Esophagus muscularis mucosa (tissue), 4 donors: ENCODE data around the gene EDEM1. TPM values are rescaled to one million over a fixed set of nuclear protein-coding genes. Genes with fewer than 3 reads are reported as not detected.

Source experiments
- DNase-seq: peaks from one replicate; pipeline ENCODE4 v3.0.0-alpha.2; 2017; ENCODE audit errors: extremely low spot score
- H3K27ac ChIP-seq, 4 donors: fragments of 200-600 bp; sonication (generic); replicated peaks in 1 of 4; 1 replicate in 3 of 4; 2 replicates in 1 of 4; pipeline ENCODE4 v1.5.1; 2016 to 2019; ENCODE audit warnings: mild to moderate bottlenecking in 1 of 4
- H3K27me3 ChIP-seq, 4 donors: fragments of 200-600 bp; sonication (generic); one replicate each; pipeline versions ENCODE4 v1.5.1 to v1.6.0; 2016 to 2019
- H3K36me3 ChIP-seq, 4 donors: fragments of 200-600 bp; sonication (generic); one replicate each; pipeline ENCODE4 v1.5.1; 2016 to 2019
- H3K4me1 ChIP-seq, 4 donors: fragments of 200-600 bp; sonication (generic); one replicate each; pipeline ENCODE4 v1.5.1; 2016 to 2019
- H3K4me3 ChIP-seq, 4 donors: fragments of 200-600 bp; sonication (generic); 1 replicate in 2 of 4; 2 replicates in 2 of 4; pipeline ENCODE4 v1.5.1; 2016 to 2019; ENCODE audit warnings: mild to moderate bottlenecking in 4 of 4, moderate library complexity in 1 of 4
- H3K9me3 ChIP-seq, 4 donors: fragments of 200-600 bp; sonication (generic); 1 replicate in 3 of 4; 2 replicates in 1 of 4; pipeline ENCODE4 v1.5.1; 2016 to 2019
- EP300 ChIP-seq: sonication (generic); formaldehyde crosslinking; IDR thresholded peaks from one replicate; pipeline ENCODE4 v1.6.1; 2017; ENCODE audit warnings: antibody characterized with exemption
- POLR2A ChIP-seq: fragments of 450-650 bp; IDR thresholded peaks from one replicate; pipeline ENCODE4 v1.6.1; 2017; ENCODE audit warnings: antibody characterized with exemption, moderate library complexity, mild to moderate bottlenecking, low read depth
- POLR2AphosphoS5 ChIP-seq, 2 donors: sonication (generic); formaldehyde crosslinking; IDR thresholded peaks; one replicate each; pipeline ENCODE4 v1.6.1; 2017; ENCODE audit warnings: antibody characterized with exemption in 2 of 2
- WGBS: methylation state at CpG from one replicate; pipeline ENCODE4 v1.1.5; 2018; 5-methylcytosine and 5-hydroxymethylcytosine counted together
- intact Hi-C: fragments of 100-400 bp; cut with DNase I; formaldehyde crosslinking; loops from one replicate; pipeline ENCODE4 v1.15.1; 2023
- total RNA-seq, 4 donors: library from RNA; depleted of rRNA; stranded (reverse); fragments of >200 nt; gene quantifications; one replicate each; pipeline versions ENCODE4 v1.1.0 to v1.2.1, GENCODE V29; 2016
- TF ChIP-seq, protein P1 (sequence below), 3 experiments: fragments of 200-600 bp in 2 of 3; fragments of 450-650 bp in 1 of 3; sonication (generic) in 2 of 3; IDR thresholded peaks; one replicate each; pipeline ENCODE4 v1.5.1; 2017 to 2019; ENCODE audit warnings: antibody characterized with exemption in 3 of 3, mild to moderate bottlenecking in 2 of 3, moderate library complexity in 1 of 3

EDEM1 gene
- total RNA-seq, 4 donors from 2014 or later: 16.6 to 23.3 (median 19.3) TPM

DNA sequence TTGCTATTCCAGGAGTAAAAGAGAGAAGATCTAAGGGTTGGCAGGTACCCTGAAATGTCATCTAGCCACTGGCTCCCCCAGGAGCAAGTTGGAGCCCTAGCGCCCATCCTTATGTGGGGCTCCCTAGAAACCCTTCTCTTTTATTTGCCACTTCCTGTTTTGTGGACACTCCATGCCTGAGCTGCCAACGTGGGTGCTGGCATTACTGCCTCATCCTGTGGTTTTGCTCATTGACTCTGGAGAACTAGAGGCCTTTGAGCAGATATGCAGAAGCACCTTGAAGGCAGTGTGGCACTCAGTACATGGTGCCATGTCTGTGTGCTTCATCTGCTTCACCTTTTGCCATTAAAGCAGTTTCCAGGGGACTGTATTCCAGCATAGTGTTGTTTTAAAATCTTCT is 8.1 kb downstream of the EDEM1 start:
- H3K4me3 ChIP-seq: no peak overlapping the region
- peaks cover 0 to 32% (median 14%) of the 10 kb centered on the region in 4 donors for H3K36me3 ChIP-seq
- 61% methylated on average over 2 of the region's 2 CpGs for WGBS
- H3K9me3 ChIP-seq: no peaks in the 10 kb centered on the region
- DNase-seq: no peak
- H3K27ac ChIP-seq: peak overlapping the region in 2 of 4 donors; percentile 22 to 29
- intact Hi-C loops: no loop called here
- no peaks in the 10 kb centered on the region for H3K27me3 ChIP-seq
- TF ChIP-seq POLR2A: no peak
- TF ChIP-seq EP300: no peak
- TF ChIP-seq, protein P1, sequence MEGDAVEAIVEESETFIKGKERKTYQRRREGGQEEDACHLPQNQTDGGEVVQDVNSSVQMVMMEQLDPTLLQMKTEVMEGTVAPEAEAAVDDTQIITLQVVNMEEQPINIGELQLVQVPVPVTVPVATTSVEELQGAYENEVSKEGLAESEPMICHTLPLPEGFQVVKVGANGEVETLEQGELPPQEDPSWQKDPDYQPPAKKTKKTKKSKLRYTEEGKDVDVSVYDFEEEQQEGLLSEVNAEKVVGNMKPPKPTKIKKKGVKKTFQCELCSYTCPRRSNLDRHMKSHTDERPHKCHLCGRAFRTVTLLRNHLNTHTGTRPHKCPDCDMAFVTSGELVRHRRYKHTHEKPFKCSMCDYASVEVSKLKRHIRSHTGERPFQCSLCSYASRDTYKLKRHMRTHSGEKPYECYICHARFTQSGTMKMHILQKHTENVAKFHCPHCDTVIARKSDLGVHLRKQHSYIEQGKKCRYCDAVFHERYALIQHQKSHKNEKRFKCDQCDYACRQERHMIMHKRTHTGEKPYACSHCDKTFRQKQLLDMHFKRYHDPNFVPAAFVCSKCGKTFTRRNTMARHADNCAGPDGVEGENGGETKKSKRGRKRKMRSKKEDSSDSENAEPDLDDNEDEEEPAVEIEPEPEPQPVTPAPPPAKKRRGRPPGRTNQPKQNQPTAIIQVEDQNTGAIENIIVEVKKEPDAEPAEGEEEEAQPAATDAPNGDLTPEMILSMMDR (IDR thresholded peaks at IDR 0.05): no peak
- TF ChIP-seq POLR2AphosphoS5 (IDR thresholded peaks at IDR 0.05): no peak
- H3K4me1 ChIP-seq: peaks cover 27 to 49% (median 38%) of the 10 kb centered on the region in 4 donors

DNA sequence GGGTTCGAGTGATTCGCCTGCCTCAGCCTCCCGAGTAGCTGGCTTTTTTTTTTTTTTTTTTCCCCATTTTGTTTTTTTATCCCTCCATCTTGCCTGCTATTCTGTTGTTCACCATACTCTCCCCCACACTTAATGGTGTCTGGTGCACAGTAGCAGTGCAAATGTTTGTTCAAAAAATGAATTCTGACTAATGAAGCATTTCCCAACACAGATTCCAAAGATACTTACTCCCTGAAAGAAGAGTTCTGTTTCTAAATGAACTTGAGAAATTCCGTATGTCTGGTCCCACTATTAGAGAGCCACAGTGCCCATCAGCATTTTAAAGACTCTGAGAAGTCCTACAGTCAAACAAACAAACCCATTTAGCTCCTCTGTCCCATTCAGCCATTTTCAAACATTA is 9.5 kb downstream of the EDEM1 start:
- peak overlapping the region in 1 of 4 donors; percentile 12 for H3K27ac ChIP-seq
- no peak for DNase-seq

DNA sequence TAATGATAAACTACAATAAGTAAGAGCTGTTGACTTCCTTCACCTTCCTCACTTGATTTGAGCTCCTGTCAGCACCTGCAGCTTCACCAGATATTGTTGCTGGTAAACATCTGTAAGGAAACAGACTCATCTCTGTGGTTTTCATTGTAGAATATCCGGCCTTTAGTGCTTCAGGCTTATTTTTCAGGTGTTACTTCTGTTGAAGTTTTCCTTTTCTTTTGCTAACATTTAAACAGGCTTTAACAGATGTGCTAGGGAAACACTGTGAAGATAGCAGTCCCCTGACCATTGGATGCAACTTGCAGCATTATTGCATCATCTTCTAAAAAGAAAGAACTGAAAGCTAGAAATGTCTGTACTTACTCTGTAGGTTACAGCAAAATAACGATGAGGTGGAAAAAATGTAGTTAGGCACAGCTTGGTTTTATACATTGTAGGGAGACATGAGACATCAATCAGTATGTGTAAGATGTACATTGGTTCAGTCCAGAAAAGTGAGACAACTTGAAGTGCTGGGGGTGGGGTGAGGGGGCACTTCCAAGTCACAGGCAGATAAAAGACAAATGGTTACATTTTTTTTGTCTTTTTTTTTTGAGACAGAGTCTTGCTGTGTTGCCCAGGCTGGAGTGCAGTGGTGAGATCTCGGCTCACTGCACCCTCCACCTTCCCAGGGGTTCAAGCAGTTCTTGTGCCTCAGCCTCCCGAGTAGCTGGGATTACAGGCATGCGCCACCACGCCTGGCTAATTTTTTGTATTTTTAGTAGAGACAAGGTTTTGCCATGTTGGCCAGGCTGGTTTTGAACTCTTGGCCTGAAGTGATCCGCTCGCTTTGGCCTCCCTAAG is 10.2 kb downstream of the EDEM1 start:
- Histone ChIP-seq H3K27me3 (no peaks in the 10 kb centered on the region), H3K4me1 (peaks cover 27 to 40% (median 30%) of the 10 kb centered on the region in 4 donors), H3K4me3 (no peak overlapping the region), H3K27ac (peak overlapping the region in 1 of 4 donors; percentile 12), H3K9me3 (no peaks in the 10 kb centered on the region), H3K36me3 (peaks cover 5 to 53% (median 31%) of the 10 kb centered on the region in 4 donors)
- DNase-seq: no peak
- TF ChIP-seq, protein P1 (IDR thresholded peaks at IDR 0.05): no peak
- no peak for TF ChIP-seq POLR2A
- TF ChIP-seq EP300: no peak
- TF ChIP-seq POLR2AphosphoS5 (IDR thresholded peaks at IDR 0.05): no peak
- 92% methylated on average over 8 of the region's 8 CpGs for WGBS
- intact Hi-C loops: no loop called here

More for the DNA sequence above, 9.5 kb downstream of the EDEM1 start:
- TF ChIP-seq, protein P1 (IDR thresholded peaks at IDR 0.05): no peak
- TF ChIP-seq POLR2A: no peak
- TF ChIP-seq EP300: no peak
- TF ChIP-seq POLR2AphosphoS5 (IDR thresholded peaks at IDR 0.05): no peak
- Histone ChIP-seq H3K4me3 (no peak overlapping the region), H3K27me3 (no peaks in the 10 kb centered on the region), H3K36me3 (peaks cover 0 to 46% (median 25%) of the 10 kb centered on the region in 4 donors), H3K9me3 (no peaks in the 10 kb centered on the region), H3K4me1 (peaks cover 27 to 47% (median 30%) of the 10 kb centered on the region in 4 donors)
- intact Hi-C loops: no loop called here
- WGBS: 79% methylated on average over 4 of the region's 4 CpGs

DNA sequence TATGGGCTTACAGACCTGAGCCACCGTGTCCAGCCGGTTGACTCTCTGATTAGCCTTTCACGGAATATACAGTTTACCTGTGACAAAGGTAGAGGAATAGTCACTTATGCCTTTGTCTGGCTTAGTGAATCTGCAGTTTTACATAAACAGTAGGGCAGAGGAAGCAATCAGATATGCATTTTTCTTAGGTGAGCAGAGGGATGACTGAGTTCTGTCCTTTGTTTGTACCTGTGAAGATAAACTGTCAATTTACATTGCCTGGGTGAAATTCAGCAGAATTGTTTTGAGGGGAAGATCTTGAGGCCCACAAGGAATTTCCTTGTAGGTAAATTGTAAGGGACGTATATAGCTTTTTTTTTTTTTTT is 10.8 kb downstream of the EDEM1 start:
- peaks cover 11 to 59% (median 37%) of the 10 kb centered on the region in 4 donors for H3K36me3 ChIP-seq
- H3K27ac ChIP-seq: no peak overlapping the region
- DNase-seq: no peak
- peaks cover 23 to 40% (median 30%) of the 10 kb centered on the region in 4 donors for H3K4me1 ChIP-seq
- H3K9me3 ChIP-seq: no peaks in the 10 kb centered on the region
- intact Hi-C loops: no loop called here
- H3K4me3 ChIP-seq: no peak overlapping the region
- no peaks in the 10 kb centered on the region for H3K27me3 ChIP-seq
- no peak for TF ChIP-seq POLR2A
- no peak for TF ChIP-seq EP300
- TF ChIP-seq, protein P1 (IDR thresholded peaks at IDR 0.05): no peak
- no peak for TF ChIP-seq POLR2AphosphoS5 (IDR thresholded peaks at IDR 0.05)
- 96% methylated on average over 4 of the region's 4 CpGs for WGBS
